SKM-1 treated with dmso at 0.1 percent for 144 hours (cell line): ENCODE results near the gene TMSB4X.

Source experiments
- DNase-seq: peaks from one replicate; lab custom pipeline; 2025; ENCODE audit not compliant: unreplicated experiment; lab: John Stamatoyannopoulos, UW

TMSB4X gene

GRCh38 chrX:13023567-13023966 lies 48.7 kb downstream of the TMSB4X start:
- no peak for DNase-seq

GRCh38 chrX:13023979-13024378 lies 49.1 kb downstream of the TMSB4X start:
- DNase-seq = no peak

- no peak for DNase-seq
Measured at GRCh38 chrX:13024986-13025385, 50.1 kb downstream of the TMSB4X start.
